ENCODE results near the gene MYL5.
"Not testable (repeated sequence)": the region's sequence is repeated elsewhere in the genome, so short reads cannot be mapped to it uniquely, and the experiment has no call there.

The MYL5 gene

DNA sequence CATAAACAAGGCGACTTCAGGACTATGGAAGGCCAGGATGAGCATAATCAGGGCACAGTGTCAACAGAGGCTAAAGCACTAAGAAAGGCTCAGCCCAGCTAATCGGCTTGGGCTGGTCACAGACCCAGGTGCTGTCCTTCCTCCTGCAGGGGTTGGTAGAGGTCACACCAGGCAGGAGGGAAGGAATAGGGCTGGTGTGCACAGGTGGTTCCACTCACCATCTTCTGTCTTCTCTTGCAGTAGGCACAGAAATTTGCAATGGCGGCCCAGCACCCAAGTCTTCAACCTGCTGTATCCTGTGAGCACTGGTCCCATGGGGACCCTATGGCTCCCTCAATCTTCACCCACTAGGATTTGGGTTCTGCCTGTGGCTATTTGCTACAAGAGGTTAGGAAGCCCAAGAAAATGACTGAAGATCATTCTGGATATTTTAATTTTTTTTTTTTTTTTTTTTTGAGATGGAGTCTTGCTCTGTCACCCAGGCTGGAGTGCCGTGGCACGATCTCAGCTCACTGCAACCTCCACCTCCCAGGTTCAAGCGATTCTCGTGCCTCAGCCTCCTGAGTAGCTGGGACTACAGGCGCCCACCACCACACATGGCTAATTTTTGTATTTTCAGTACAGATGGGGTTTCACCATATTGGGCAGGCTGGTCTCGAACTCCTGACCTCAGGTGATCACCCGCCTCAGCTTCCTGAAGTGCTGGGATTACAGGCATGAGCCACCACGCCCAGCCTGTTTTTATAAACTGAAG is 4.4 kb upstream of the MYL5 start:
- not testable (repeated sequence) for DNase-seq (ENCODE audit: low read depth in 2 of 2, low spot score in 1 of 2)

DNA sequence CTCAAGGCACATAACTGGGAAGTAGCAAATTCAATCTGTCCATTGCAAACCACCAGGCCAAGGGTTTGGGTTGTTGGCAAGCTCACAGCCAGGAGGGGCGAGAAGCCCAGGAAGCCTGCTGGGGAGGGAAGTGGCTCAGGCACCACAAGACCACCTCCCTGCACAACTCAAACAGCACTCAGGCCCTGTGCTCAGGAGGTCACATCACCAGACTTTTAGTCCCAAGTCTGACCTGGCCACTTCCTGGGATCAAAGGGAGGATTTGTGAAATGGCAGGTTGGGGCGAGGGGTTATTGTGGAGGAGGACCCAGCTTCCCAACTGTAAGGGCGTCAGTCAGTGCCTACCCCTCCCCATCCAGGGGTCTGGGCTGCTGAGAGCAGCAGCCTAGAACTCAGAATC is 2.6 kb upstream of the MYL5 start:
- DNase-seq (ENCODE audit: low read depth in 2 of 2, low spot score in 1 of 2): no peak

DNA sequence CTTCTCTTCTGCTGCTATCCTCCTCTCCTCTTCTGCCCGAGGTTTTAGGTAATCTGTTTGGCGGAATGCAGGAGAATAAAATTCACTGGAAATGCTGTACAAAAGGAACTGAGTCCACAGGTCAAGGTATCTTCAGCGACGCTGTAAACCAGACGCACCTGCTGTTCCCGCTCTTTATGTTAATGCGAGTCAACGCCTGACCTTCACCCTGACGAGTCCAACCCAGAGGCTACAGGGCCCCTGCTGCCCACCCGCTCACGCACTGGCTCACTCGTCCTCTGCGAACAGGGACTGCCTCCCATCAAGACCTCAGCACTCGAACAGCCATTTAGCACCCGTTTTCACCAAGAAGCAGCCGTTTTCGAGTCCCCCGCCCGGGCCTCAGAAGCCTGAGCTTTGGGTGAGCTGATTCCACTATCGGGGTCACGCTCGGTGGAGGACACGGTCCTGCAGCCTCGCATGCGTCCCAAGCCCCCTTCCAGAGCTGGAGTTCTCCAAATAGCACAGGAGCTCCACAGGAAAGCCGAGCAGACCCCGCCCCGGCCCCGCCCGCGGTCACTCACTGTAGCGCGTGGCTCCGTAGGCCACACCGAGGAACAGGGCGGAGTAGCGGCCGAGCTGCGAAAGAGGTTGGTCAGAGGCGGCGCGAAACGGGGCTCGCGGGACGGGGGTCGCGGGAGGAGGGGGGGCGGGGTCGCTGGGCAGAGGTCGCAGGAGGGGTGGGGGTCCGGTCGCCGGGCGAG is 822 bp upstream of the MYL5 start:
- DNase-seq (ENCODE audit: low read depth in 2 of 2, low spot score in 1 of 2): no peak

DNA sequence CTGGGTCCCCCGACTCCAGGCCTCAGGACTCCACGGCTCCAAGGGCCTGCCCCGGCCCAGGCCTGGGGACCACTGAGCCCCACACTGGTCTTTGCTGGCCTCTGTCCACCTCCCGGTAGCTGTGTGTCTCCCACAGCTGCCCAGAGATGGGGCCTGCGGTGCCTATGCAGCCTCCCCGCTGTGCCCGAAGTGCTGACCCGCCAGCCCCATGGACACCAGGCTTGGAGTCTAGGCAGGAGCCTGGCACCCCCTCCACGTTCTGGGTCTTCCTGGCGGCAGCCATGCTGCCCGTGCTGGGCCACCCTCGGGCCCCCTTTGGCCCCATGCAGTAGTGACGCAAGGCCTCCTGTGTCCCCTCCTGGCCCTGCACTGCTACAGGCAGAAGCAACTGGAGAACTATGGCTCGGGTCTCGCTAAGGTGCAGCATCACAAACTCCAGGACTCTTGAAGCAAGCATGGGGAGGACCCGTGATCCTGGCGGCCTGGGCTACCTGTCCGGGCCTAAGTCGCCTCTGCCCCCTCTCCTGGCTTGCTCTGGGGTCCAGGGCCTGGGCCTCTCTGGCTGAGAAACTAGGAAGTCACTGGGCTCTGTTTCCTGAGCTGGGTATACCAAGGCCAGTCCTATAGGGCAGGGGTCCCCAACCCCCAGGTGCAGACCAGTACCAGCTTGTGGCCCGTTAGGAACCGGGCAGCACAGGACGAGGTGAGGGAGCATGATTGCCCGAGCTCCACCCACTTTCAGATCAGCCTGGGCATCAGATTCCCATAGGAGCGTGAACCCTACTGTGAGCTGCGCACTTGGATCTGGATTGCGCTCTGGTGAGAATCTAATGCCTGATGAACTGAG is 917 bp downstream of the MYL5 start:
- DNase-seq (ENCODE audit: low read depth in 2 of 2, low spot score in 1 of 2): no peak

DNA sequence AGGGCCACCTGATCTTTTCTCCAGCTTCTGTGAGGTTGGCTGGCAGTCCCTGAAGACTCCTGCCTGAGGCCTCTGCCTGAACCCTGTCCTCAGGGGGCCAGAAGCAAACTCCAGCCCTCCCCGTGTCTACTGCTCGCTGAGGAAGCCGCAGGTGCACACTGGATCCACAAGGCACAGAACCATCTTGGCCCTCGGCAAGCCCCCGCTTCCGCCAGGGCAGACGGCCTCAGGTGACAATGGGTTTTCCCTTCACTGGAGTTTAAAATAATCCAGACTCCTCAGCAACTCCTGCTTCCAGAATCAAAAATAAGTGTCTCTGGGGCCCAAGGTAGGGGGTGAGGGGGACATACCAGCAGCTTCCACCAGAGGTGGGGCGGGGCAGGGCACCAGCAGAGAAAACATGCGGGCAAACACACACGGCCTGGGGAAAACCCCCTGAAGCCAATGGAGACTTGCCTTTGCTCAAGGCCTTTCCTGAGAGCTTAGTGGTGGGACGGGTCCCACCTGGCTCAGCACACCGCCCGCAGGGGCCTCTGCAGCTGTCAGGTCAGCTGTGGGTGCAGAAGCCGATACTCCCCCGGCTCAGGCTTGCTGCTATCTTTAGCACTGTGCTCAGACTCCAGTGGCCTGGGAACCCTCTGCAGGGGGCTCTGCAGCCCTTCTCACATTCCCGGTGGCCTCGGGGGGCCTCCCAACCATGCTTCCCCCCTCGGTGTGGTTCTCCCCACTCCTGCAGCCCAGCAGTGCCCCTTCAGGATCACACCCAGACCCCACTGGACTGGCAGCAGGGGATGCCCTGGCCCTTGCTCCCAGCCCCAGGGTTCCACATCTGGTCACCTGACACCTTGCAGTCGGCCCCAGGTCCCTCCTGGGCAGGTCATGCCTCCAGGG is 1.9 kb downstream of the MYL5 start:
- DNase-seq (ENCODE audit: low read depth in 2 of 2, low spot score in 1 of 2): no peak

DNA sequence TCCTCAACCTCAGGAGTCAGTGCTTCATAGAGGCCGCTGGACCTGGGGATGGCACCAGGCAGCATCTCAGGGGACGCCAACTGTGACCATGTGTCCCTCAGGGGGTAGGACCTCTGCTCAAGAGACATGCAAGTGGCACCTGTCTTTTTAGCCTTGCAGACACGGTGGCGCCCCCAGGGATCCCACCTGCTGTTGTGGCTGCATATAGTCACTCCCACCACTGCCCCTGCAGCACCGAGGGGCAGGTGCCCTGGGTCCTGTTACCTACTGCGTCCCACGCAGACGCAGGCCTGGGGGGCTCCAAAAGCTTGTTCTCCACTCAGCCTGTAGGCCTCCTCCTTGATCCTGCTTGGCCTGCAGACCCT is 2.5 kb downstream of the MYL5 start:
- no peak for DNase-seq (ENCODE audit: low read depth in 2 of 2, low spot score in 1 of 2)

DNA sequence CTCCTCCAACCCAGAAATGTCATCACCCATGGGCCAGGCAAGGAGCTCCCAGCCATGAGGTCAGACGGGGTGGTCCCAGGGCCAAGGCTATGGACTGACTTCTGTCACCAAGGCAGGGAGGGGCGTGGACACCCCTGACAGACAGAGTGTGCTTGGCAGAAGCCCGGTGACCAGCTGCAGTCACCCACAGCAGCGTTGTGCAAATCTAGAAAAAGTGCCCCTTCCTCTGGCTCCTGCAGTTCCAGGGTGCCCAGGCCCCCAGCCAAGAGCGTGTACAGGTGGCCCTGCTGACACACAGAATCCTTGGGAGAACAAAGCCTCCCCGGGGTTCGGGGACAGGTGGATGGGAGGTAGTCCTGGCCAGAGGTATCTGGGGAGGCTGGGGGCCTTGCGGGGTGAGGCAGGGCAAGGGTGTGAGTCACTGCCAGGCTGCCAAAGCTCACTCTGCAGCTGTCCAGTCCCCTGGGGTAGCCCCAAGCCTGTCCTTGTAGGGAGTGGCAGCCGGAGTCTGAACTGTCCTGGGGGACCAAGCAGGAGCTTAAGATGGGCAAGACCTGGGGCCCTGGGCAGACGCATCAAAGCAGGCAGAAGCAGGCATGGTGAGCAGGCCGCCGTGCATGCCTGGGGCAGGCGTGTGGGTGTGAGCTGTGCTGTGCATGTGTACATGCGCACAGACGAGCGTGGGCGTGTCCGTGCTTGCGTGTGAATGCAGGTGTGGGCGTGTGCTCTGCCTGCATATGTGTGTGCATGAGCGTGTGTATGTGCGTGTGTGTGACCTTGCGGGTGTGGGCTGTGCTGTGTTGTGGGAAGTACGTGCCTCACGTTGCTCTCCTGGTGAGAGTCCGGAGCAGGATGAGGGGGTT is 3.3 kb downstream of the MYL5 start:
- no peak for DNase-seq (ENCODE audit: low read depth in 2 of 2, low spot score in 1 of 2)

DNA sequence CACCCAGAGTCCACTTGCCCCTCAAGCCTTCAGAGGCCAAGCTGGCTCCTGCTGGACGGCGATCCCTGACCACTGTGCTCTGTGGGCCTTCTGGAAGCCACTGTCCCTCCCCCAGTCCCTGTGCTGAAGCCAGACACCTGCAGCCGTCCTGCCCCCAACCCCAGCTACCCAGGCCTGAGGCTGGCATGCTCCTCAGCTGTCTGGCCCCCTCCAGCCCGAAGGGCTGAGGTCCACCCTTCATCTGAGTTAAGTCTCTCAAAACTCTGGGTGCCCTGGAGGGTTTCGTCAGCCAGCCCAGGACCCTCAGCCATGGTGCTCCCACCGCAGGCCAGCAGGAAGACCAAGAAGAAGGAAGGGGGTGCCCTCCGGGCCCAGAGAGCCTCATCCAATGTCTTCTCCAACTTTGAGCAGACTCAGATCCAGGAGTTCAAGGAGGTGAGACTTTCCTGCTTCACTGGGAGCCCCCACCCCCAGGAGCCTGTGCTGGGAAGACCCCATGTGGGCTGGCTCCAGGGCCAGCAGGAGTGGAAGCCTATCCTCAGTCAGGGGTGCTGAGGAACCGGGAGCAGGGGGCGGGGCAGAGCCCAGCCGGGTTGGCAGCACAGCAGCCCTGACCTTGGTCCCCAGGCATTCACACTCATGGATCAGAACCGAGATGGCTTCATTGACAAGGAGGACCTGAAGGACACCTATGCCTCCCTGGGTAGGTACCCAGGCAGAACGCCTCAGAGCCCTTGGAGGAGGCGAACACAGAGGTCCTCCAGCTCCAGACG is 4.2 kb downstream of the MYL5 start:
- no peak for DNase-seq (ENCODE audit: low read depth in 2 of 2, low spot score in 1 of 2)

DNA sequence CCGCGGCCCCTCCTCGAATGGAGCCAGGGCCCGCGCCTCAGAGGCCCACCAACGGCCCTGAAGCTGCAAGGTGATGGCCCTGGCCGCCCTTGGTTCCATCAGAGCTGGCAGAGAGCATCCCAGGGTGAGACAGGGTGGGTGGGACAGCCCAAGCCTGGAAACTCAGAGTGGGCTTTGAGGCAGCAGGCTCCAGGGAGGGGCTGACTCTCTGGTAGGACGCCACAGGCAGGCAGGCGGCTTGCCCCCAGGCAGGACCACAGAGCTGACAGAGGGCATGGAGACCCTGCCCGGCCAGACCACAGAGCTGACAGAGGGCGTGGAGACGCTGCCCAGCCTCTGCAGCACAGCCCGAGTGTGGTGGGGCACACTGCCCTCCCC is 4.8 kb downstream of the MYL5 start:
- DNase-seq (ENCODE audit: low read depth in 2 of 2, low spot score in 1 of 2): no peak

DNA sequence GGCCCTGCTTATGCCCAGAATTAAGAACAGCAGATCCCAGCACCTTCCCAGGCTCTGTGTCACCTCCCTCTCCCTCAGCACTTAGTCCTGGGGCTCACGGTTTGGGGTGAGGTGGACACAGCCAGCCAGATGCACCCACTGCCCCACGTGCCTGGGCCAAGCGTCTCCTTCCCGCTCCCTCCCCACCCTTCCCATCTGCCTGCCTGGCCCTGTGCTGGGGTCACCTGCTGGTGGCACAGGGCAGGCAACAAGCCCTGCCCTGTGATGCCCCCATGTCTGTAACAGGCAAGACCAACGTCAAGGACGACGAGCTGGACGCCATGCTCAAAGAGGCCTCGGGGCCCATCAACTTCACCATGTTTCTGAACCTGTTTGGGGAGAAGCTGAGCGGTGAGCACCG is 5.3 kb downstream of the MYL5 start:
- DNase-seq (ENCODE audit: low read depth in 2 of 2, low spot score in 1 of 2): no peak

DNA sequence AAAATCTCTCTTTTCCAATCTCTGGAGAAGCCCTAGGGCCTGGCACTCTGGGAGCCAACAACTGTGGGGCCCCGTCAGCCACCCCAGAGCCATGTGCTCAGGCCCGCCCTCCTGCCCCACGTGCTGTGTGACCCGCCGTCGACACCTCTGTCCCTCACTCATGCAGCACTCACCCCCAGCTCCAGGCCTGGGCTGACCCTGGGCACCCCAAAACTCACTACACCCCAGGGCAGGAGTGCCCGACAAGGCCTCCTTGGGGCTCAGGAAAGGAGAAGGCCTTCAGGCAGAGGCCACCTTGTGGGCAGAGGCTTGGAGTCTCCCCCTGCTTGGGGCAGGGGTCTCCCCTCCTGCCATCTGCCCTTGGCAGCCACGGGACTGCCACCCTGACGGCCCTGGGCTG is 5.7 kb downstream of the MYL5 start:
- DNase-seq (ENCODE audit: low read depth in 2 of 2, low spot score in 1 of 2): no peak

DNA sequence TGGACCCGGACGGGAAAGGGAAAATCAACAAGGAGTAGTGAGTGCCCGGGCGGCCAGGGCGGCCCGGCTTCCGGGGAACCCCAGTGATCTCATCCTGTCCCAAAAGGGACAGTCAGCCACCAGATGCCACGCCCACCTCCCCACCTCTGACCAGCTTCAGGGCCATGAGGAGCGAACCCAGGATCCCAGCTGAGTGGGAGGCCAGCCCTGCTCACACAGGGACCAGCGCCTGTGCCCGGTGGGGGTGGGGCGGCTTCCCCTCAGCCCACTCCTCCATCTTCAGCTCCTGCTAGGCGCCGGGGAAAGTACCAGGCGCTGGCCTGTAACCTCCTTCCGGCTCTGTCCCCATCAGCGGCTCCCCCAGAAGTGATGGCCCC is 6.2 kb downstream of the MYL5 start:
- no peak for DNase-seq (ENCODE audit: low read depth in 2 of 2, low spot score in 1 of 2)

DNA sequence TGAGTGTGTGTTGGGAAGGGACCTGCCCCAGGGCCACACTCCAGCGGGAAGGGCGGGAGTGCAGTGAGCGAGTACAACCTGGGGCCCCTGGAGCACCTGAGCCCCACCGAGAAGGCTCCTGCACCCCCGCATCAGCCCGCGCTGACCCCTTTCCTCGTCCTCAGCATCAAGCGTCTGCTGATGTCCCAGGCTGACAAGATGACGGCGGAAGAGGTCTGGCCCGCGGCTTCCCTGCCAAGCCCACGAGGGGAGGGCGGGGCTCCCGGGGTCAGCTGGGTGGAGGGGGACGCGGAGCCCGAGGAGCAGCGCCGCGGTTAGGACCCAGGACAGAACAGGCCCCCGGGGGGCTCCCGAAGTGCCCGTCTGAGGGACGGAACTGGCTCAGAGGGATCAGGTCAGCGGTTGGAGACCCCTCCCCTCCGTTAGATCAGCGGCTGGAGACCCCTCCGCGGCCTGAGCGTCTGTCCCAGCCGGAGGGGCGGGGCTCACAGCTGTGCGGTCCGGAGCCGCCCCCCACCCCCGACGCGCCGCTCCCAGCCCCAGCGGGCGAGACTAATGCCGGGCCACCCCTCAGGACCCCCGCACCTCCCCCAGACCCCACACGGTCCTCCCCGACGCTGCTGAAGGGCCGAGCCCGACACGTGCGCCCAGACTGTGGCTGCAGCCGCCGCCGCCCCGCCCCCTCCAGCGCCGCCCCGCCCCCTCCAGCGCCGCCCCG is 6.7 kb downstream of the MYL5 start:
- DNase-seq (ENCODE audit: low read depth in 2 of 2, low spot score in 1 of 2): no peak

DNA sequence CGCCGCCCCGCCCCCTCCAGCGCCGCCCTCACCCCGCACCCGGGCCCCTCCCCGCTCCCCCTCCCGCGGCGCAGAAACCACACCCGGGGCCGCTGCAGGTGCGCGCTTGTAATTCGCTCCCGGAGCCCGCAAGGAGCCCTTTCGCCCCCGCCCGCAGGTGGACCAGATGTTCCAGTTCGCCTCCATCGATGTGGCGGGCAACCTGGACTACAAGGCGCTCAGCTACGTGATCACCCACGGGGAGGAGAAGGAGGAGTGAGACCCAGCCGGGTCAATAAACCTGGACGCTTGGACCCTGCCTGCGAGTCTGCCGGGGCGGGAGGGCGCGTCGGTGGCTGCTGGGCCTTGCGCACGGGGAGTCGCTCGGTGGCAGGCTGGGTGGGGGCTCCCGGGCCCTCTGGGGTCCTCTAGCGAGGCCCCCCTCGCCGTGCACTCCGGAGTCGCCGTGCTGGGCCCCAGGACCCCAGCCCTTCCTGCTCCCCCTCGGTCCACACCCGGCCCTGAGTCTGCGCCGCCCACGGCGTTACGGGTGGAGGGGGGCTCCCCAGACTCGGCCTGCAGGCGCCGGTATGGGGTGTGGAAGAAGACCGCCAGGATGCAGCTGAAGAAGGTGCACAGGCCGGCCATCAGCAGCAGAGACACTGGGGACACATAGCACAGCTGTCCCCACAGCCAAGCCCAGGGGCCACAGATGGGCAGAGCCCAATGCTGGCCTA is 7.6 kb downstream of the MYL5 start:
- DNase-seq (ENCODE audit: low read depth in 2 of 2, low spot score in 1 of 2): no peak

DNA sequence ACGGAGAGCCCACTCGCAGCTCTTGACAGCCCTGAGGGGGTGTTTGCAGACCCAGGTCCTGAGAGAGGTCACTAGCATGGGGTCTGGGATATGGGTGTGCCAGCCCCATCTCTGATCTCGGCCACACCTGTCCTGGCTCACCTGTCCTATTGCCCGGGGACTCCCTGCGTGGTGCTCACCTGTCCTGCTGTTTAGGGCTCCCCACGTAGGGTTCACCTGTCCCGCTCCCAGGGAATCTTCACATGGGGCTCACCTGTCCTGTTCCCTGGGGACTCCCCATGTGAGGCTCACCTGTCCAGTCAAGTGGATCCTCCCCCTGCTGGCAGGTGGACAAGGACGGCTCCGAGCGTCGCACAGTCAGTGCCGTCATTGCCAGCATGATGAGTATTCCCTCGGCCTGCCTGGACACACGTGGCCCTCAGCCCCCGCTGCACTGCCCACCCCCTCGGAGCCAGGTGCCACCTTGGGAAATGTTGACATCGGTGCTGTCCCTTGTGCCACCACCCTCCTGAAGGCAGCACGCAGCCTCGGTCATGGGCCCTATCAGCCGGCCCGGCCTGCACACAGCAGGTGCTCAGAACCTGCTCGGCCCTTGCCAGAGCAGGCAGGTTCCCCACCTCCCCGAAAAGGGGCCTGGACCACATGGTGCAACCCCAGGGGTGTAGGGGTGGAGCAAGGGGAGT is 8.3 kb downstream of the MYL5 start:
- no peak for DNase-seq (ENCODE audit: low read depth in 2 of 2, low spot score in 1 of 2)

DNA sequence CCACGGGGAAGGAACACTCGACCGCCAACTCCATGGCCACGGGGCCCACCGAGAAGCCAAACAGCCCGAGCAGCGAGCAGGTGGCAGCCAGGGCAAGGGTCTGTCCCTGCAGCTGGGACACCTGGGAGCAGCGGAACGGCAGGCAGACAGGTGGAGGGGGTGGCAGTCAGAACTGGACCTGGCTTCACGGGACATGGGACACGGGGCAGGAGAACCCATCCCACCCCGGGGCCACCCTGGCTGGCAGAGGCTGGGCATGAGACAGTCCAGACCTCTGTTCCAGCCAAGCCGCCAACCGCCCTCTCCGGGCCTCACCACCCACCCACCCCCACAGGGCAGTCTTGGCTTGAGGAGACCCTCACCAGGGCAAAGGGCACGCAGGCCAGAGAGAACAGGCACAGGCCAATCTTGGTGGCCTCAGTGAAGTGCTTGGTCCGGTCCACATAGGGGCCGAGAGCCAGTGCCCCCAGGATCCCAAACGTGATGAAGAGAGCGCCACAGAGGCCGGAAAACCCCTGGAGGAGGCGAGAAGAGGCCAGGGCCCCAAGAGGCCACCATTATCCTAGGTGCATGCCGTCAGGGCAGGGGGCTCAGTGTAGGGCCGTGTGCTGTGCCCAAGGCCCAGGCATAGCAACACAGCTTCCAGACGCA is 9.0 kb downstream of the MYL5 start:
- no peak for DNase-seq (ENCODE audit: low read depth in 2 of 2, low spot score in 1 of 2)

DNA sequence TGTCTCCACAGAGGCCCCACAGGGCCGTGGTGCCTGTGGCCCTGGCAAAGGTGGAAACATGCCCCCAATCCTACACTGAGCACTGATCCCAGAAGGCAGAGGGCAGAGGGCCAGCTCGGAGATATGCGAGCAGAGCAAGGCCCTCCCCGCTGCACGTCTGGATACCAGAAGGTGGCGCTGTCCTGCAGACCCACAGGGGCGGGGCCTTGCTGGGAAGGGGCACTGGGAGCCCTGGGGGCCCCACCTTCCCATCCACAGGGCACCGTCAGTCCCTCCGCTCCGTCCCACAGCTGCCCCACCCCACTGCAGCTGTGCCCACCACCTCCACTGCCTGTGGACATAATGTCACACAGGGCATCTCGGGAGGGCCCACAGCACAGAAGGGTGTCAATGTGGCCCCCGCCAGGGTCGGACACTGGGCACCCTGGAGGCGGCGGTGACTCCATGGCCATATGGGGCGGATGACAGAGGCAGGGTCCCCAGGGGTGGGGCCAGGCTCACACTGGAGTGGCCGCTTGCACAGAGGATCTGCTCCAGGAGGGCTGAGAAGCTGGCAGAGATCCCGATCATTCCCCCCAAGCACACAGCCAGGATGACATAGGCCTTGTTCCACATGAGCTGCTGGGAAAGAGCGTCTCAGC is 9.8 kb downstream of the MYL5 start:
- no peak for DNase-seq (ENCODE audit: low read depth in 2 of 2, low spot score in 1 of 2)

All from stimulated activated CD8-positive, alpha-beta memory T cell treated with anti-CD3 and anti-CD28 coated beads, Interleukin-4, amount 100 ng/mL, for 4 hours (primary cell).